Hepatocyte (in vitro differentiated cells): ENCODE results near the gene KCP.

Experiments used
- EZH2 ChIP-seq: fragments of 200-600 bp; sonication (generic); IDR thresholded peaks from 2 replicates; pipeline ENCODE4 v1.6.1; 2016; ENCODE audit warnings: antibody characterized with exemption, mild to moderate bottlenecking, borderline replicate concordance
- EZH2phosphoT487 ChIP-seq: fragments of 200-600 bp; sonication (generic); IDR thresholded peaks from one replicate; pipeline ENCODE4 v1.6.1; 2018; ENCODE audit warnings: antibody characterized with exemption, mild to moderate bottlenecking, low read depth, moderate library complexity; ENCODE audit not compliant: unreplicated experiment, severe bottlenecking
- TF ChIP-seq, protein P1 (sequence below): fragments of 200-600 bp; sonication (generic); IDR thresholded peaks from 2 replicates; pipeline ENCODE4 v1.5.1; 2016; ENCODE audit warnings: antibody characterized with exemption, mild to moderate bottlenecking; ENCODE audit not compliant: poor library complexity

DNA sequence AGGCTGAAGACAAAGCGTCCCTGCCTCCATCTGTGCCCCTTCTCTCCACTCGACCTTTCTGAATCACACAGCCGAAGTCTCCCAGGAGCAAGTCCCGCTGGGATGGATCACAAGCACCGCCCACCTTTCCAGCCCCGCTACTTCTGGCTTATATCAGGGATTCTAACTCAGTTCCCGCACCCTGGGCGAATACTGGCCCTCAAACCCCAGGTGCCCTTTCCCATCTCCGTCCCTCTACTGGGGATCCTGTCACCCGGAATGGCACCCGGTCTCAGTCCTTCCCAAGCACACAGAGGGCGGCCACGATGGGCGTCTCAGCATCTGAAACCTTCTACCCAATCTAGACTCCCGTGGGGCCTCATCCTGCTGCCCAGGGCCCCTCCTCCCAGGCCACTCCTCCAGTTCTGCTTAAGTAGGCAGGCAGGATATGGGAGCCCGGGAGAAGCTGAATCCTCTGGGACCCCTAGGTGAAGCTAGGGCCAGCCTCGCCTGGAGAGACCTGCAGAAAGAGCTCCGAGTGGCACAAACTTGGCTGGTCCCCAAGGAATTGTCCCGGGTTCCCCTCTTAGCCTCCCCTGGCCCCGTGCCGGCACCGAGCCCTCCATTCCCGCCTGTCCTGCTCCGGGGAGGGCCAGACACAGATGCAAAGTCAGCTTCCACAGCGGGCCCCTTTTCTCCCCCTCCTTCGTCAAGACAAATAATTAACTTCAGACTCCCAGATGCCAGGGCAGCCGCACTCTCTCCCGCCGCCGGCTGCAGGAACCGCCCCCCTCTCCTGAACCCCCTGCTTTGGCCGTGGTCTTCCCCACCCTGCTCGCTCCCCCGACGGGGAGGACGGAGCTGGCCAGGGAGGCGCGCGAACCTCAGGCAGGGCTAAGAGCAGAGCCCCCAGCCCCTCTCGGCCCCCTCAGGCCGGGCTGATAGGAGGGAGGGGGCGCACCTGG, 612 bp downstream of the KCP start:
- TF ChIP-seq, protein P1, sequence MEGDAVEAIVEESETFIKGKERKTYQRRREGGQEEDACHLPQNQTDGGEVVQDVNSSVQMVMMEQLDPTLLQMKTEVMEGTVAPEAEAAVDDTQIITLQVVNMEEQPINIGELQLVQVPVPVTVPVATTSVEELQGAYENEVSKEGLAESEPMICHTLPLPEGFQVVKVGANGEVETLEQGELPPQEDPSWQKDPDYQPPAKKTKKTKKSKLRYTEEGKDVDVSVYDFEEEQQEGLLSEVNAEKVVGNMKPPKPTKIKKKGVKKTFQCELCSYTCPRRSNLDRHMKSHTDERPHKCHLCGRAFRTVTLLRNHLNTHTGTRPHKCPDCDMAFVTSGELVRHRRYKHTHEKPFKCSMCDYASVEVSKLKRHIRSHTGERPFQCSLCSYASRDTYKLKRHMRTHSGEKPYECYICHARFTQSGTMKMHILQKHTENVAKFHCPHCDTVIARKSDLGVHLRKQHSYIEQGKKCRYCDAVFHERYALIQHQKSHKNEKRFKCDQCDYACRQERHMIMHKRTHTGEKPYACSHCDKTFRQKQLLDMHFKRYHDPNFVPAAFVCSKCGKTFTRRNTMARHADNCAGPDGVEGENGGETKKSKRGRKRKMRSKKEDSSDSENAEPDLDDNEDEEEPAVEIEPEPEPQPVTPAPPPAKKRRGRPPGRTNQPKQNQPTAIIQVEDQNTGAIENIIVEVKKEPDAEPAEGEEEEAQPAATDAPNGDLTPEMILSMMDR = no peak
- TF ChIP-seq EZH2phosphoT487 (no peak), EZH2 (no peak)
